ENCODE measurements around the gene ZFY. TPM values are rescaled to one million over a fixed set of nuclear protein-coding genes. Genes with fewer than 3 reads are reported as not detected.
"Not testable (repeated sequence)": the region's sequence is repeated elsewhere in the genome, so short reads cannot be mapped to it uniquely, and the experiment has no call there.

ZFY gene
- total RNA-seq, 1 donor from 2014 or later: not detected

DNA sequence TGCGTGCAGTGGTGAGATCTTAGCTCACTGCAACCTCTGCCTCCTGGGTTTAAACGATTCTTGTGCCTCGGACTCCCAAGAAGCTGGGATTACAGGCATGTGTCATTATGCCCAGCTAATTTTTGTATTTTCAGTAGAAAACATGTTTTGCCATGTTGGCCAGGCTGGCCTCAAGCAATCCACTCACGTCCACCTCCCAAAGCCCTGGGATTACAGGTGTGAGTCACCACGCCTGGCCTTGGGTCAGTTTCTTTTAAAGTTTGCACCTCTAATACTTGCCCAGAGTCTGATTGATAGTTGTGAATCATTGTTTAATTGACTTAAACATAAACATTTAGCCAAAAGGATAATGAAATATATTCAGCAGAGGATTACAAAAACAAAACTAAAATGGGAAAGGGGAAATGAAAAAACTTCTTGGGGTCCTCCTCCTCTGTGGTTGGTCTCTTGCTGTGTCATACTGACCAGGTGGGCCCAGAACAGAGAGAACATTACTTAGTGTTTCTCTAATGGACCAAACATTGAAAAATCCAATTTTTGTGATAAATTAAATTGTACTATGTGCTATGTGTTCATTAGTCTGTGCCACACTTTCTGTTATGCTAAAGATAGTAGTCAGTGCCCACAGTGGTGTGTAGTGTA is 38.0 kb downstream of the ZFY start:
- no peak for DNase-seq

GRCh38 chrY:2979283-2979682 is 44.1 kb downstream of the ZFY start:
- DNase-seq: no peak

- no peak for DNase-seq
Measured at GRCh38 chrY:2984491-2984890, 49.3 kb downstream of the ZFY start.

GRCh38 chrY:2987178-2987577 is 52.0 kb downstream of the ZFY start:
- DNase-seq: not testable (repeated sequence)

DNA sequence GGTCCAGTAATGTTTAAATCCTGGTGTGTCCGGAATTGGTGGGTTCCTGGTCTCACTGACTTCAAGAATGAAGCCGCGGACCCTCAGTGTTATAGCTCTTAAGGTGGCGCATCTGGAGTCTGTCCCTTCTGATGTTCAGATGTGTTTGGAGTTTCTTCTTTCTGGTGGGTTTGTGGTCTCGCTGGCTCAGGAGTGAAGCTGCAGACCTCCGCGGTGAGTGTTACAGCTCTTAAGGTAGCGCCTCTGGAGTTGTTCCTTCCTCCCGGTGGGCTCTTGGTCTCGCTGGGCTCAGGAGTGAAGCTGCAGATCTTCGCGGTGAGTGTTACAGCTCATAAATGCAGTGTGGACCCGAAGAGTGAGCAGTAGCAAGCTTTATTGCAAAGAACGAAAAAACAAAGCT is 62.2 kb downstream of the ZFY start:
- DNase-seq: not testable (repeated sequence)

DNA sequence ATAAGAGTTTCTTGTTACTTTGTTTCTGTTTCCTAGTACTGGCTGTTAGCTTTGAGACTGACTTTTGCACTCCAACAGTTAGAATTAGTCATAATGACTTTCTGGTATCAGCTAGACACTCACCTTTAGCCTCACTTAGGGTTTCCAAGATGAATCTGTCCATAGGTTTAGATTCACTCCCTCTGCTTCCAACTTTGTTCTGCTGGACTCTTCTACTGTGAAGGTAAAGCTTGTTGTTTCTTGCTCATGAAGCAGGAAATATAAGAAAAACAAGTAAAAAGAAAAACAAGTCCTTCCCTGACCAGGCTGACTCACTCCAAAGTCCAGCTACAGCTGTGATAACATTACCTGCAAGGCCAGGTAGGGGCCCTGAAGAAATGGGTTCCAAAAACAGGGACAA is 67.0 kb downstream of the ZFY start:
- no peak for DNase-seq

DNA sequence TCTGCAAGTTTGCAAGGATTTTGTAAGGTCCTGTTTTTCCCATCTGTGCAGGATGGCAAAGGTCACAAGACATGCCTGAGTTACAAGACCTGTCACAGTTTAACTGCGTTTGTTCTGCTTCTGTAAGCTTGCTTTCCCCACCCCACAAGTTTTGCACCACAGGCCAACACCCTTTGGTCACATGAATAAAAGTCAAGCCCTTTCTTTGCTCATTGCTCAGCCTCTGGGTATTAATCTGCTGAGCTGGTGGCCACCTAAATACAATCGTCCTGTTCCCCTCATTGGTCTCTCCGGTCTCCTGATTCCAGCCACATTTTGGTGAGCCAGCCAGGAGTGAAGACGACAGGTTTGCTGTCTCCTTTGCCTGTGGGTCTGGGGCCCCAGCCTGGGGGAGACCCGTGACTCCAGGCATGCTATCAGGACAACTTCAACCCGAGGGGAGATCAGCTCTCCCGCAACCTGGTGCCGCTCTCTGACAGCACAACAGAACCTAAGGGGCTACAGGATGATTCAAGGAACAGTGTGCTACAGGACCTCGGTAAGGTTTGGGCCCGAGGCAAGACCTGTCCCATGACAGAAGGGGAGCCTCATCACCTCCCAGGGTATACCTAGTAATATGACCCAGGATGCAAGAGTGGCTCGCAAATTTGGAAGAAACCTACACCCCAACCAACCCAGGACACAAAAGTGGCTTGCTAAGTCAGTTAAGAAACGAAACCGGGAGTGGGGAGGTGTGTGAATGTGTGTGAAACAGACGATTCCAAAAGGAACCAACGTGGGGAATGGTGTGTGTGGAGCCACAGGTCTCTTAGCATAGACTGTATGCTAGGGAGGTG is 67.7 kb downstream of the ZFY start:
- no peak for DNase-seq

DNA sequence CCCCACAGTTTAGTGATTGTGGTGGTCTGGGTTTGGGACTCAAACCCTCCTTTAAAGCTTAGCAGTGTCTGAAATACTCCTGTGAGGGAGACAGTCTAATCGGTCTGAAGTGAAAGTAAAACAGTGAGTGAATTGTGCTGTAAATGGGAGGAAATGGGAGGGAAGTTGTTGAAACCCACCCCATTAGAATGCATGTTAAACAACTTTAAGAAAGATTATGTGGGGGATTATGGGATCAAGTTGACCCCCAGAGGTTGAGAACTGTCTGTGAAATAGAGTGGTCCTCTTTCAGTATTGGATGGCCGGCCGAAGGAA is 68.3 kb downstream of the ZFY start:
- DNase-seq: no peak

GRCh38 chrY:3003846-3004245 is 68.7 kb downstream of the ZFY start:
- no peak for DNase-seq

GRCh38 chrY:3006031-3006430 is 70.8 kb downstream of the ZFY start:
- DNase-seq: not testable (repeated sequence)

GRCh38 chrY:3007967-3008366 is 72.8 kb downstream of the ZFY start:
- no peak for DNase-seq

DNA sequence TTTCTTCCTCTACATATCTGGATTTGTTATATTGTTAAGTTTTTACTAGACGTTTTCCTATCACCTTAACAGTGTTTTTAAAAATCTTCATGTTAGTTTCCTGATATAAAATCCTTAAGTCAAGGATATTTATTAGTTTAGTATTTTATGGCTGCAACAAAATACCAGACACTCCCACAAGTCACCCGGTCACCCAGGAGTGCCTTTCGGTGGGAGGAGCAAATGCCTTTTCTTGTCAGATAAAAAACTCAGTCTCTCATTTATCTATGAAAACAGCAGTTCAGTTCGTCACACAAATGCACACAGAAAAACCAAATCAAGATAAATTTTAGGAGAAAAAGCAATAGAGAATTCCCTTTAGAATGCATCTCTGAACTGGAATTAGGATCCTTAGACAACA is 77.0 kb downstream of the ZFY start:
- DNase-seq: no peak

- no peak for DNase-seq
Measured at GRCh38 chrY:3016594-3016993, 81.4 kb downstream of the ZFY start.

DNA sequence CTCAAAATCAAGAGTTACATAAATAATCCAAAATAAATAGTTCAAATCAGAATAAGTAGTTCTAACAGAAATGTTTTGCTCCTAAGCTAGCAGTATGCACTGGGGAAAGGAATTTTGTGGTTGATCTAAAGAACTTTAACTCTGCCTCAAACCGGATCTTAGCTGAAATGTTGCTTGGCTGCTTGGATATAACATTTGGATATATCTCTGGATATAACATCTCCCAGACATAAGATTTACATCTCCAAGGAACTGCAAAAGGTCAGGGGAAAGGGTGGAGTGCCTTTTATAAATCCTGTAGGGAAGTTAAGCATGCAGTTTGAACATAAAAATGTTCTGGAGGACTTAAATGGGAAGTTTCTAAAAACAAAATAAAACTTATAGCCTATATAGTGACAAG is 83.4 kb downstream of the ZFY start:
- DNase-seq: no peak

DNA sequence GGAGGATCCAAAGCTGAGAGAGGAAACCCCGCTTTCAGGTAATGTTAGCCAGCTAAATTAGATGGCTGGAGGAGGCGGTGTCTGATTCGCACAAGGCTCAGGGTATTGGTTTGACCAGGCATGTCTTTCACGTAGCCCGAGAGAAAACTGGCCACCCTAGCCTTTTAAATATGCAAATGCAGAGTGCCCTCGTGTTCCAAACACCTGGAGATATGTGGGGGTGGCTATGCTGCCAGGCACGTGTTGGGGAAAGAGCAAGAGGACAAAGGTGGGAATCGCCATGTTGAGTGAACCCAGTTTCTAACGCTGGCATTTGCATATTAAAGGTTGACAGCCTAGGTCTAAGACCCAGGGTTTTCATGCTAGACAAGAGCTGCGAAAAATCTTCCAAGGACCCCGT is 84.4 kb downstream of the ZFY start:
- DNase-seq: no peak

DNA sequence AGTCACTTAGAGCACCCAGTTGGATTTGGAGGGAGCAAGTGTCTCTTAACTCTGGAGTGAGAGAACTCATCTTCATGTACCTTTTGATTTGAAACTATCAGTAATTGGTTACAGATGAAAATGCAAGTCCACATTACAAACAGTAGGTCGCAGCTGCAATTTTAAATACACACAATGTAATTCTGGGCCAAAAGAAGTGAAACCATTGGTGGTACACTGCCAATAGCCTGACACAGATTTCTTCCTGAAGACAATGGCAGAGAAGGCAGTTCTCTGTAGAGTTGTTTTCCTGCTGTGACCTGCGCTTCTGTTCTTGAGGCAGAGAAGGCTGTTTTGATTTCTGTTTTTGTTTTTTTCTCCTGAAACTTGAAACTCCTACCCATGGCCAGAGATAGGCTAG is 86.0 kb downstream of the ZFY start:
- no peak for DNase-seq

GRCh38 chrY:3023606-3024005 is 88.4 kb downstream of the ZFY start:
- DNase-seq: no peak

GRCh38 chrY:3025357-3025756 is 90.2 kb downstream of the ZFY start:
- DNase-seq: no peak

Small RNA genes lying within 50 kb of the gene (small RNA-seq; reads per million reads assigned to genes)
- not detected for gene EEF1A1P41

Other genes with a start within 250 kb of the ZFY start
- gene SRY, start 147.7 kb upstream of the ZFY start, total RNA-seq: not detected
- not detected for gene RPS4Y1, start 93.8 kb upstream of the ZFY start, total RNA-seq